Panc1 (cell line): ENCODE measurements around the gene R3HDM2. TPM values are rescaled to one million over a fixed set of nuclear protein-coding genes. Genes with fewer than 3 reads are reported as not detected.

Experiments
- ATAC-seq: fragments of 200-7000 bp; cut with Tn5 transposase; 2 replicates; pipeline ENCODE4 v1.9.1; 2020; ENCODE audit warnings: mild to moderate bottlenecking, moderate library complexity
- BruUV-seq: library from RNA; stranded (reverse); fragments of 400-500 nt; replicated peaks from 2 replicates; lab custom pipeline; 2021; lab: Mats Ljungman, UMichigan
- CTCF ChIA-PET: fragments of 300-600 bp; sonication (Branson Sonifier 250); formaldehyde crosslinking; loops from one replicate; lab custom pipeline; 2022; ENCODE audit warnings: antibody characterized with exemption; lab: Charles Lee
- POLR2A ChIA-PET: fragments of 300-600 bp; sonication (Branson Sonifier 250); formaldehyde crosslinking; loops from one replicate; lab custom pipeline; 2022; ENCODE audit warnings: antibody characterized with exemption; lab: Charles Lee
- DNase-seq: peaks from one replicate; pipeline ENCODE4 v3.0.0-alpha.2; 2010; ENCODE audit warnings: low read depth, low spot score
- H3K27ac ChIP-seq: 2 replicates; pipeline ENCODE4 v1.5.1; 2011; ENCODE audit warnings: mild to moderate bottlenecking, low read length, inconsistent platforms
- H3K27me3 ChIP-seq: fragments of 200-500 bp; sonication (Bioruptor generic); 2 replicates; pipeline ENCODE4 v1.6.0; 2014; ENCODE audit warnings: low read length, inconsistent platforms; ENCODE audit not compliant: control insufficient read depth, insufficient read depth
- H3K36me3 ChIP-seq: fragments of 200-500 bp; sonication (Bioruptor generic); 2 replicates; pipeline ENCODE4 v1.5.1; 2014; ENCODE audit warnings: inconsistent platforms, mild to moderate bottlenecking, low read length, moderate library complexity; ENCODE audit not compliant: control insufficient read depth, insufficient read depth
- H3K4me1 ChIP-seq: 2 replicates; pipeline ENCODE4 v1.5.1; 2011; ENCODE audit warnings: inconsistent platforms, mild to moderate bottlenecking, low read length, moderate library complexity; ENCODE audit not compliant: control insufficient read depth, insufficient read depth
- H3K4me3 ChIP-seq, 2 experiments: 2 replicates each; pipeline ENCODE4 v1.5.1; 2011 to 2012; ENCODE audit warnings: low read depth in 2 of 2, low read length in 2 of 2, mild to moderate bottlenecking in 2 of 2, inconsistent platforms in 1 of 2, moderate library complexity in 1 of 2
- H3K9me3 ChIP-seq: fragments of 200-500 bp; sonication (Bioruptor generic); 2 replicates; pipeline ENCODE4 v1.5.1; 2014; ENCODE audit warnings: low read depth, mild to moderate bottlenecking, inconsistent platforms, low read length, moderate library complexity; ENCODE audit not compliant: control insufficient read depth, insufficient read depth
- SIN3A ChIP-seq: IDR thresholded peaks from 2 replicates; pipeline ENCODE4 v1.6.1; 2012; ENCODE audit warnings: low read depth, mild to moderate bottlenecking, low read length, moderate library complexity, borderline replicate concordance; ENCODE audit not compliant: insufficient read depth
- in situ Hi-C: cut with HindIII; loops from 2 replicates; pipeline ENCODE4 v1.10.0; 2016; ENCODE audit warnings: low sequenced_read_pairs, low pct_unique_long_range_greater_than_20kb
- intact Hi-C: fragments of 100-400 bp; cut with micrococcal nuclease; formaldehyde crosslinking; loops from one replicate; pipeline ENCODE4 v1.10.0; 2022; ENCODE audit not compliant: unreplicated experiment
- total RNA-seq: library from RNA; stranded (reverse); gene quantifications from one replicate; pipeline ENCODE4 v1.2.1, GENCODE V29; 2021; ENCODE audit not compliant: unreplicated experiment
- TF ChIP-seq, protein P1 (sequence below), 2 experiments: IDR thresholded peaks; 2 replicates each; pipeline ENCODE4 v1.6.1; 2011 to 2012; ENCODE audit warnings: low read depth in 2 of 2, control low read depth in 1 of 2, low read length in 1 of 2, mild to moderate bottlenecking in 1 of 2, moderate library complexity in 1 of 2; ENCODE audit not compliant: insufficient read depth in 1 of 2
- TF ChIP-seq, protein P2 (sequence below): fragments of 450-650 bp; IDR thresholded peaks from 2 replicates; pipeline ENCODE4 v1.5.1; 2017; ENCODE audit warnings: mild to moderate bottlenecking

R3HDM2 gene
- total RNA-seq, 1 experiment from 2014 or later: 56.5 TPM

DNA sequence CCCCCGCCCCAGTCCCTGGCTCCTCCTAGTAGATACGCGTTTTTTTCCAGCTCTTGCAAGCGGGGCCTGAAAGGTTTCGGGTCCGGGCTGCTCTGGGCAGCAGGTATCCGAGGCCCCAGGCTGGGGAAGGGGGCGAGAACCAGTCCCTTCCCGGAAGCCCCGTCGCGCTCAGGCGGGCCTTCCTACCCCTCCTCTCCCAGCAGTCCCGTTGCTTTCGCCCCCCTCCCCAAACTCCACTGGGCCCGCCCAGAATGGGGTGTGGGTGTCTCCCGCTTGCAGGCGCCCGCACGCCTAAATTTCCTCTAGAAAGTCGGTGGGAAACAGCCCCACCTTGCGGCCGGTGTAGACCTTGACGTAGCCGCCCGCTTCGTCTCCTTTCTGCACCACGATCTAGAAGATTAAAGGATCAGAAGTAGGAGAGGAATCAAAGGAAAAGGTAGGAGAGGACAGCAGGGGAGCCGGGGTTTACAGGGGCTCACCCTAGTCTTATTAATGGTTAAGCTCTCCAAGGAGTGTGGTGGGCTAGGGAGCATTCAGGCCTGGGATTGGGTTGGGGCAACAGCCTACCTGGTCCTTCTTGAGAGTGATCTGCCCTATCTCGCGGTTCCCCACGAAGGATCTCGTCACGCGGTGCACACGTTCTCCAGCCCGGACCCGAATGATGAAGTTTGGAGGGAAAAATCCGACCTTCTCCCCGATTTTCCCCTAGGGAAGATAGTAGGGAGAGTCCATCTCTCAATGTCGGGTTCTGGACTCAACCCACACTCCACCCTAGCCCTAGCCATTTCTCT, 187.1 kb downstream of the R3HDM2 start:
- peaks cover 21% of the 10 kb centered on the region for H3K4me1 ChIP-seq
- H3K4me3 ChIP-seq: peak overlapping the region; percentile 32 to 56
- ChIA-PET CTCF (interaction anchor here (0.5 to 2.3 kb wide), 11 partner anchors 18 to 752 kb away, joined by 3 to 26 read pairs (median 5); partner anchors contain the start of gene LRP1), POLR2A (interaction anchor here (0.5 kb wide), 1 partner anchor 93 kb away, joined by 3 read pairs; no protein-coding TSS in a partner anchor)
- ATAC-seq: peak; percentile 42
- no TSS peak for BruUV-seq
- TF ChIP-seq, protein P1, sequence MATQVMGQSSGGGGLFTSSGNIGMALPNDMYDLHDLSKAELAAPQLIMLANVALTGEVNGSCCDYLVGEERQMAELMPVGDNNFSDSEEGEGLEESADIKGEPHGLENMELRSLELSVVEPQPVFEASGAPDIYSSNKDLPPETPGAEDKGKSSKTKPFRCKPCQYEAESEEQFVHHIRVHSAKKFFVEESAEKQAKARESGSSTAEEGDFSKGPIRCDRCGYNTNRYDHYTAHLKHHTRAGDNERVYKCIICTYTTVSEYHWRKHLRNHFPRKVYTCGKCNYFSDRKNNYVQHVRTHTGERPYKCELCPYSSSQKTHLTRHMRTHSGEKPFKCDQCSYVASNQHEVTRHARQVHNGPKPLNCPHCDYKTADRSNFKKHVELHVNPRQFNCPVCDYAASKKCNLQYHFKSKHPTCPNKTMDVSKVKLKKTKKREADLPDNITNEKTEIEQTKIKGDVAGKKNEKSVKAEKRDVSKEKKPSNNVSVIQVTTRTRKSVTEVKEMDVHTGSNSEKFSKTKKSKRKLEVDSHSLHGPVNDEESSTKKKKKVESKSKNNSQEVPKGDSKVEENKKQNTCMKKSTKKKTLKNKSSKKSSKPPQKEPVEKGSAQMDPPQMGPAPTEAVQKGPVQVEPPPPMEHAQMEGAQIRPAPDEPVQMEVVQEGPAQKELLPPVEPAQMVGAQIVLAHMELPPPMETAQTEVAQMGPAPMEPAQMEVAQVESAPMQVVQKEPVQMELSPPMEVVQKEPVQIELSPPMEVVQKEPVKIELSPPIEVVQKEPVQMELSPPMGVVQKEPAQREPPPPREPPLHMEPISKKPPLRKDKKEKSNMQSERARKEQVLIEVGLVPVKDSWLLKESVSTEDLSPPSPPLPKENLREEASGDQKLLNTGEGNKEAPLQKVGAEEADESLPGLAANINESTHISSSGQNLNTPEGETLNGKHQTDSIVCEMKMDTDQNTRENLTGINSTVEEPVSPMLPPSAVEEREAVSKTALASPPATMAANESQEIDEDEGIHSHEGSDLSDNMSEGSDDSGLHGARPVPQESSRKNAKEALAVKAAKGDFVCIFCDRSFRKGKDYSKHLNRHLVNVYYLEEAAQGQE (IDR thresholded peaks at IDR 0.05; ENCODE audit: insufficient read depth in 1 of 2, low read depth in 2 of 2, low read length in 1 of 2): no peak
- TF ChIP-seq, protein P2, sequence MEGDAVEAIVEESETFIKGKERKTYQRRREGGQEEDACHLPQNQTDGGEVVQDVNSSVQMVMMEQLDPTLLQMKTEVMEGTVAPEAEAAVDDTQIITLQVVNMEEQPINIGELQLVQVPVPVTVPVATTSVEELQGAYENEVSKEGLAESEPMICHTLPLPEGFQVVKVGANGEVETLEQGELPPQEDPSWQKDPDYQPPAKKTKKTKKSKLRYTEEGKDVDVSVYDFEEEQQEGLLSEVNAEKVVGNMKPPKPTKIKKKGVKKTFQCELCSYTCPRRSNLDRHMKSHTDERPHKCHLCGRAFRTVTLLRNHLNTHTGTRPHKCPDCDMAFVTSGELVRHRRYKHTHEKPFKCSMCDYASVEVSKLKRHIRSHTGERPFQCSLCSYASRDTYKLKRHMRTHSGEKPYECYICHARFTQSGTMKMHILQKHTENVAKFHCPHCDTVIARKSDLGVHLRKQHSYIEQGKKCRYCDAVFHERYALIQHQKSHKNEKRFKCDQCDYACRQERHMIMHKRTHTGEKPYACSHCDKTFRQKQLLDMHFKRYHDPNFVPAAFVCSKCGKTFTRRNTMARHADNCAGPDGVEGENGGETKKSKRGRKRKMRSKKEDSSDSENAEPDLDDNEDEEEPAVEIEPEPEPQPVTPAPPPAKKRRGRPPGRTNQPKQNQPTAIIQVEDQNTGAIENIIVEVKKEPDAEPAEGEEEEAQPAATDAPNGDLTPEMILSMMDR: peak; percentile 85
- no peaks in the 10 kb centered on the region for H3K9me3 ChIP-seq
- no peaks in the 10 kb centered on the region for H3K36me3 ChIP-seq
- intact Hi-C loops (no loop called here), in situ Hi-C loops (no loop called here)
- no peak for DNase-seq
- no peak overlapping the region for H3K27ac ChIP-seq
- peaks cover 2% of the 10 kb centered on the region; the same call in 1 of the 2 replicates for H3K27me3 ChIP-seq

DNA sequence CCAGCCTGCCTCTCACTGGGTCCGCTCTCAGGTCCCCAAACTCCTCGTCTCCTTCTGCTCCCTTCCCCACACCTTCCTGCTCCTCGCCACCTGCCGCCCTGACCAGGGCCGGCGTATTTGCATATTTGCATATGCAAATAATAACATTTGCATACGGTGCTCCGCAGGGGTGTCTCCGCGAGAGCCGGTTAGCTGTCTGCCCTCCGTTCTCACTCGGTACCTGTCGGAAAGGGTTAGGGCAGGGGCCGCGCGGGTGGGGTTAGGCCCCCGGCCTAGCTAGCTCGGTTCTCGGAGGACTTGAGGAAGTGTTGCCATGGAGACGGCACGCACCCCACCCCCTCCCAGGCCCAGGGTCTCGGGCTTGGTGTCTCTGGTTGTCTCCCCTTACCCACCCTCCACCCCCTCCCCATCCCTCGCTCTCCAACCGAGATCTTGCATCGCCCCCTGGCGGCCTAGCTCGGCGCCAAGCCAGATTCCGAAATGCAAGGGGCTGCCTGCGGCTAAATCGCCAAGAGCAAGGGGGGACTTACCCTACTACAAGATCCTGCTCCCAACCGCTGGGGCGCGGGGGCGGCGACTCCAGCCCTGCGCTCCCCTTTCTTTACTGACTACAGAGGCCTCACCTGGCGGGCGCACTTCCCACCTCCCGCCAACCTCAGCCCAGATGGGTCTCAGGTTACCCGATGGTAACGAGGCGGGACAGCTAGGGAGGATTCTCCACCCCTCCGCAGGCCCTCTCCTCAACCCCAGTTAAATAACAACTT, 188.0 kb downstream of the R3HDM2 start:
- no peaks in the 10 kb centered on the region for H3K36me3 ChIP-seq
- no peak for TF ChIP-seq SIN3A
- TF ChIP-seq, protein P2: peak; percentile 72
- H3K4me1 ChIP-seq: peaks cover 21% of the 10 kb centered on the region
- H3K4me3 ChIP-seq: peak overlapping the region; percentile 32 to 56
- intact Hi-C loops (no loop called here), in situ Hi-C loops (no loop called here)
- peak; percentile 39 for ATAC-seq
- H3K9me3 ChIP-seq: no peaks in the 10 kb centered on the region
- DNase-seq: no peak
- ChIA-PET CTCF (interaction anchor here (0.6 to 2.3 kb wide), 9 partner anchors 23 to 175 kb away, joined by 3 to 26 read pairs (median 7); partner anchors contain the start of gene LRP1), POLR2A (interaction anchor here (0.7 kb wide), 1 partner anchor 29 kb away, joined by 3 read pairs; no protein-coding TSS in a partner anchor)
- H3K27me3 ChIP-seq: peaks cover 2% of the 10 kb centered on the region; the same call in 1 of the 2 replicates
- no TSS peak for BruUV-seq
- no peak overlapping the region for H3K27ac ChIP-seq
